ENCODE results near the gene CLIP2. TPM values are rescaled to one million over a fixed set of nuclear protein-coding genes. Genes with fewer than 3 reads are reported as not detected.

CLIP2 gene
- polyA plus RNA-seq, 1 donor from 2014 or later: 25.7 TPM

GRCh38 chr7:74449144-74449543 is 159.9 kb downstream of the CLIP2 start:
- no peak overlapping the region for H3K4me3 ChIP-seq (ENCODE audit: low read length)
- peaks cover 15% of the 10 kb centered on the region for H3K79me2 ChIP-seq (replicated peaks; ENCODE audit: insufficient read depth, low read length)
- no peak overlapping the region for H2AFZ ChIP-seq (ENCODE audit: low read depth, low read length)
- H3K27ac ChIP-seq (ENCODE audit: low read length): no peak overlapping the region
- H3F3A ChIP-seq (ENCODE audit: insufficient read depth, low read length, poor library complexity, severe bottlenecking): no peaks in the 10 kb centered on the region
- H3K4me2 ChIP-seq (ENCODE audit: low read length): no peak overlapping the region
- no peaks in the 10 kb centered on the region for H3K9me2 ChIP-seq (ENCODE audit: insufficient read depth, low read length)
- no peaks in the 10 kb centered on the region for H3K27me3 ChIP-seq (ENCODE audit: insufficient read depth, low read depth, low read length)
- no peaks in the 10 kb centered on the region for H3K9me3 ChIP-seq (ENCODE audit: low read length)
- TF ChIP-seq RAD21 (conservative IDR thresholded peaks at IDR 0.05) (no peak), TAF1 (IDR thresholded peaks at IDR 0.05; ENCODE audit: low read depth) (no peak), EZH2 (IDR thresholded peaks at IDR 0.05; ENCODE audit: borderline replicate concordance, insufficient read depth, low read length, poor library complexity, severe bottlenecking) (no peak), POLR2AphosphoS5 (IDR thresholded peaks at IDR 0.05) (no peak), CTCF (IDR thresholded peaks at IDR 0.05; ENCODE audit: poor library complexity, severe bottlenecking) (no peak), SMC3 (conservative IDR thresholded peaks at IDR 0.05; ENCODE audit: poor library complexity) (no peak), MXI1 (conservative IDR thresholded peaks at IDR 0.05; ENCODE audit: poor library complexity, severe bottlenecking) (no peak), REST (IDR thresholded peaks at IDR 0.05; ENCODE audit: borderline replicate concordance) (no peak), EP300 (conservative IDR thresholded peaks at IDR 0.05; ENCODE audit: poor library complexity, severe bottlenecking) (no peak)
- H3K9ac ChIP-seq (ENCODE audit: low read length): no peak overlapping the region
- no peaks in the 10 kb centered on the region for H3K36me3 ChIP-seq (ENCODE audit: insufficient read depth, low read length)
- H4K20me1 ChIP-seq (ENCODE audit: insufficient read depth): no peaks in the 10 kb centered on the region

GRCh38 chr7:74449809-74450397 is 160.7 kb downstream of the CLIP2 start:
- Histone ChIP-seq H3K9me3 (ENCODE audit: low read length) (no peaks in the 10 kb centered on the region), H3K4me2 (ENCODE audit: low read length) (no peak overlapping the region), H4K20me1 (ENCODE audit: insufficient read depth) (no peaks in the 10 kb centered on the region), H3K4me3 (ENCODE audit: low read length) (no peak overlapping the region), H3K79me2 (replicated peaks; ENCODE audit: insufficient read depth, low read length) (peaks cover 23% of the 10 kb centered on the region), H3F3A (ENCODE audit: insufficient read depth, low read length, poor library complexity, severe bottlenecking) (no peaks in the 10 kb centered on the region), H3K9ac (ENCODE audit: low read length) (no peak overlapping the region), H3K27ac (ENCODE audit: low read length) (no peak overlapping the region), H3K9me2 (ENCODE audit: insufficient read depth, low read length) (no peaks in the 10 kb centered on the region), H3K36me3 (ENCODE audit: insufficient read depth, low read length) (no peaks in the 10 kb centered on the region), H3K27me3 (ENCODE audit: insufficient read depth, low read depth, low read length) (no peaks in the 10 kb centered on the region), H2AFZ (ENCODE audit: low read depth, low read length) (no peak overlapping the region)
- no peak for TF ChIP-seq POLR2AphosphoS5 (IDR thresholded peaks at IDR 0.05)
- no peak for TF ChIP-seq RAD21 (conservative IDR thresholded peaks at IDR 0.05)
- TF ChIP-seq CTCF (IDR thresholded peaks at IDR 0.05; ENCODE audit: poor library complexity, severe bottlenecking): peak; percentile 53

Measured in neural cell (in vitro differentiated cells).